GM23338 (cell line): ENCODE measurements around the gene IRF2BPL.

Source experiments
- CREB1 ChIP-seq: fragments of 250-450 bp; sonication (Bioruptor Pico); IDR thresholded peaks from 2 replicates; pipeline ENCODE4 v1.5.0; 2020; ENCODE audit warnings: low read depth, mild to moderate bottlenecking, moderate library complexity
- EZH2 ChIP-seq: fragments of 200-600 bp; sonication (generic); IDR thresholded peaks from one replicate; pipeline ENCODE4 v1.8.0; 2017; ENCODE audit warnings: antibody characterized with exemption, mild to moderate bottlenecking, low read depth; ENCODE audit not compliant: unreplicated experiment
- EZH2phosphoT487 ChIP-seq: fragments of 200-600 bp; sonication (generic); IDR thresholded peaks from one replicate; pipeline ENCODE4 v1.8.1; 2018; ENCODE audit warnings: antibody characterized with exemption; ENCODE audit not compliant: unreplicated experiment
- POLR2AphosphoS5 ChIP-seq: IDR thresholded peaks from 2 replicates; pipeline ENCODE4 v1.6.1; 2016; ENCODE audit warnings: antibody characterized with exemption, low read depth
- ZNF114 ChIP-seq: fragments of 250-450 bp; sonication (Bioruptor Pico); IDR thresholded peaks from 2 replicates; pipeline ENCODE4 v1.5.0; 2020; ENCODE audit warnings: mild to moderate bottlenecking, moderate library complexity
- TF ChIP-seq, protein P1 (sequence below), 2 experiments: fragments of 200-600 bp in 1 of 2; sonication (generic) in 1 of 2; conservative IDR thresholded peaks; 2 replicates each; pipeline versions ENCODE4 v1.5.1 to v1.6.1; 2016 to 2017; ENCODE audit warnings: antibody characterized with exemption in 2 of 2, low read depth in 2 of 2, mild to moderate bottlenecking in 2 of 2, moderate library complexity in 1 of 2
- TF ChIP-seq, protein P2 (sequence below): IDR thresholded peaks from one replicate; pipeline ENCODE4 v1.6.1; 2018; ENCODE audit warnings: antibody characterized with exemption; ENCODE audit not compliant: unreplicated experiment

DNA sequence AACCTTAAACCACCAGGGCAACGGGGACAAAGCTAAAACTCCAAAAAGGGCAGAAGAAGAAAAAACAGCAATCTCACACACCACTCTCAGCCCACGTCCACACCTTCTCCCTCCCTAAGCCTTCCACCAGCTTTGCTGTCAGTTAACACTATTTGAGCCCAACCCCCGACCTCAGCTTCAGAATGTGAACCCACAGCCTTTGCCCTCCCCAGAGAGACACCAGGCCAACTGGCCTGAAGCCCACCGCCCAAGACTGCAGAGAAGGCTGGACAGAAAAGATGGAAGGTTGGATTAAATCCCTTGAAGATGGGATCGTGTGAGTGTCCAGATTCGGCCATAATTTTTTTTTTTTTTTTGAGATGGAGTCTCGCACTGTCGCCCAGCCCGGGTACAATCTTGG, 22.4 kb downstream of the IRF2BPL start:
- TF ChIP-seq, protein P1, sequence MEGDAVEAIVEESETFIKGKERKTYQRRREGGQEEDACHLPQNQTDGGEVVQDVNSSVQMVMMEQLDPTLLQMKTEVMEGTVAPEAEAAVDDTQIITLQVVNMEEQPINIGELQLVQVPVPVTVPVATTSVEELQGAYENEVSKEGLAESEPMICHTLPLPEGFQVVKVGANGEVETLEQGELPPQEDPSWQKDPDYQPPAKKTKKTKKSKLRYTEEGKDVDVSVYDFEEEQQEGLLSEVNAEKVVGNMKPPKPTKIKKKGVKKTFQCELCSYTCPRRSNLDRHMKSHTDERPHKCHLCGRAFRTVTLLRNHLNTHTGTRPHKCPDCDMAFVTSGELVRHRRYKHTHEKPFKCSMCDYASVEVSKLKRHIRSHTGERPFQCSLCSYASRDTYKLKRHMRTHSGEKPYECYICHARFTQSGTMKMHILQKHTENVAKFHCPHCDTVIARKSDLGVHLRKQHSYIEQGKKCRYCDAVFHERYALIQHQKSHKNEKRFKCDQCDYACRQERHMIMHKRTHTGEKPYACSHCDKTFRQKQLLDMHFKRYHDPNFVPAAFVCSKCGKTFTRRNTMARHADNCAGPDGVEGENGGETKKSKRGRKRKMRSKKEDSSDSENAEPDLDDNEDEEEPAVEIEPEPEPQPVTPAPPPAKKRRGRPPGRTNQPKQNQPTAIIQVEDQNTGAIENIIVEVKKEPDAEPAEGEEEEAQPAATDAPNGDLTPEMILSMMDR (conservative IDR thresholded peaks at IDR 0.05; ENCODE audit: low read depth in 2 of 2) = no peak
- TF ChIP-seq POLR2AphosphoS5 (no peak), EZH2 (no peak), CREB1 (CRISPR knock-in tag) (no peak), EZH2phosphoT487 (no peak), ZNF114 (CRISPR knock-in tag) (no peak)
- TF ChIP-seq, protein P2, sequence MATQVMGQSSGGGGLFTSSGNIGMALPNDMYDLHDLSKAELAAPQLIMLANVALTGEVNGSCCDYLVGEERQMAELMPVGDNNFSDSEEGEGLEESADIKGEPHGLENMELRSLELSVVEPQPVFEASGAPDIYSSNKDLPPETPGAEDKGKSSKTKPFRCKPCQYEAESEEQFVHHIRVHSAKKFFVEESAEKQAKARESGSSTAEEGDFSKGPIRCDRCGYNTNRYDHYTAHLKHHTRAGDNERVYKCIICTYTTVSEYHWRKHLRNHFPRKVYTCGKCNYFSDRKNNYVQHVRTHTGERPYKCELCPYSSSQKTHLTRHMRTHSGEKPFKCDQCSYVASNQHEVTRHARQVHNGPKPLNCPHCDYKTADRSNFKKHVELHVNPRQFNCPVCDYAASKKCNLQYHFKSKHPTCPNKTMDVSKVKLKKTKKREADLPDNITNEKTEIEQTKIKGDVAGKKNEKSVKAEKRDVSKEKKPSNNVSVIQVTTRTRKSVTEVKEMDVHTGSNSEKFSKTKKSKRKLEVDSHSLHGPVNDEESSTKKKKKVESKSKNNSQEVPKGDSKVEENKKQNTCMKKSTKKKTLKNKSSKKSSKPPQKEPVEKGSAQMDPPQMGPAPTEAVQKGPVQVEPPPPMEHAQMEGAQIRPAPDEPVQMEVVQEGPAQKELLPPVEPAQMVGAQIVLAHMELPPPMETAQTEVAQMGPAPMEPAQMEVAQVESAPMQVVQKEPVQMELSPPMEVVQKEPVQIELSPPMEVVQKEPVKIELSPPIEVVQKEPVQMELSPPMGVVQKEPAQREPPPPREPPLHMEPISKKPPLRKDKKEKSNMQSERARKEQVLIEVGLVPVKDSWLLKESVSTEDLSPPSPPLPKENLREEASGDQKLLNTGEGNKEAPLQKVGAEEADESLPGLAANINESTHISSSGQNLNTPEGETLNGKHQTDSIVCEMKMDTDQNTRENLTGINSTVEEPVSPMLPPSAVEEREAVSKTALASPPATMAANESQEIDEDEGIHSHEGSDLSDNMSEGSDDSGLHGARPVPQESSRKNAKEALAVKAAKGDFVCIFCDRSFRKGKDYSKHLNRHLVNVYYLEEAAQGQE = no peak
